HL-60 (cell line): ENCODE measurements around the gene ZBP1.

ENCODE experiments used
- DNase-seq, 2 experiments: peaks; one replicate each; pipeline ENCODE4 v3.0.0-alpha.2; 2010 to 2020; ENCODE audit warnings: low read depth in 1 of 2, low spot score in 1 of 2
- H3K27ac ChIP-seq: fragments of 250-450 bp; sonication (Bioruptor Pico); replicated peaks from 2 replicates; pipeline ENCODE4 v1.5.1; 2020; ENCODE audit warnings: mild to moderate bottlenecking, moderate library complexity
- H3K27me3 ChIP-seq: fragments of 250-450 bp; sonication (Bioruptor Pico); 2 replicates; pipeline ENCODE4 v1.5.1; 2021; ENCODE audit warnings: mild to moderate bottlenecking, moderate library complexity; ENCODE audit not compliant: insufficient read depth, poor library complexity, severe bottlenecking
- H3K4me3 ChIP-seq: replicated peaks from 2 replicates; pipeline ENCODE4 v1.5.1; 2011; ENCODE audit warnings: mild to moderate bottlenecking, control low read depth, low read length; ENCODE audit not compliant: insufficient read depth
- CTCF ChIP-seq: IDR thresholded peaks from one replicate; pipeline ENCODE4 v1.5.1; 2011; ENCODE audit warnings: low read length, control low read depth, inconsistent platforms; ENCODE audit not compliant: insufficient read depth
- GABPA ChIP-seq: IDR thresholded peaks from 2 replicates; pipeline ENCODE4 v1.6.1; 2012; ENCODE audit warnings: low read depth
- POLR2AphosphoS5 ChIP-seq: IDR thresholded peaks from 2 replicates; pipeline ENCODE4 v1.6.1; 2012; ENCODE audit warnings: low read depth
- REST ChIP-seq: IDR thresholded peaks from 2 replicates; pipeline ENCODE4 v1.6.1; 2012; ENCODE audit warnings: low read depth; ENCODE audit not compliant: insufficient replicate concordance
- SPI1 ChIP-seq: IDR thresholded peaks from 2 replicates; pipeline ENCODE4 v1.6.1; 2012; ENCODE audit warnings: low read depth, mild to moderate bottlenecking, borderline replicate concordance

Gene ZBP1

GRCh38 chr20:57611586-57612311 is 8.5 kb downstream of the ZBP1 start:
- H3K27ac ChIP-seq = no peak overlapping the region
- H3K4me3 ChIP-seq = no peak overlapping the region
- peaks cover 3% of the 10 kb centered on the region for H3K27me3 ChIP-seq
- no peak for TF ChIP-seq POLR2AphosphoS5
- no peak for TF ChIP-seq CTCF
- TF ChIP-seq REST = no peak
- TF ChIP-seq GABPA = no peak
- no peak for TF ChIP-seq SPI1
- DNase-seq = no peak

GRCh38 chr20:57610261-57610952 is 9.8 kb downstream of the ZBP1 start:
- TF ChIP-seq CTCF (no peak), REST (no peak), SPI1 (no peak), GABPA (no peak), POLR2AphosphoS5 (no peak)
- no peak for DNase-seq
- Histone ChIP-seq H3K27ac (no peak overlapping the region), H3K4me3 (no peak overlapping the region), H3K27me3 (peaks cover 8% of the 10 kb centered on the region)

GRCh38 chr20:57609842-57610167 is 10.4 kb downstream of the ZBP1 start:
- TF ChIP-seq REST = no peak
- TF ChIP-seq CTCF = no peak
- TF ChIP-seq GABPA = no peak
- TF ChIP-seq POLR2AphosphoS5 = no peak
- TF ChIP-seq SPI1 = no peak
- no peak overlapping the region for H3K27ac ChIP-seq
- no peak overlapping the region for H3K4me3 ChIP-seq
- peaks cover 8% of the 10 kb centered on the region for H3K27me3 ChIP-seq
- no peak for DNase-seq
